ENCODE measurements around the gene FBXW7. TPM values are rescaled to one million over a fixed set of nuclear protein-coding genes. Genes with fewer than 3 reads are reported as not detected.

The FBXW7 gene
- total and polyA plus RNA-seq, 2 of the 13 experiments (the other 11 are each of a cell fraction or from before 2014, with no cell fraction given) = 5.0 to 40.9 TPM

GRCh38 chr4:152278172-152278504, 257.8 kb downstream of the FBXW7 start:
- Histone ChIP-seq H4K20me1 (ENCODE audit: insufficient read depth, low read length) (no peaks in the 10 kb centered on the region), H3K27me3 (ENCODE audit: control insufficient read depth in 1 of 2, insufficient read depth in 2 of 2, low read length in 2 of 2) (peaks cover 0 to 14% of the 10 kb centered on the region in 2 experiments; a peak in 4 of 5 replicates), H3K27ac (ENCODE audit: extremely low read length, insufficient read depth, low read length) (no peak overlapping the region), H2AFZ (ENCODE audit: low read length) (no peak overlapping the region), H3K9me3 (ENCODE audit: low read length) (no peaks in the 10 kb centered on the region), H3K4me1 (ENCODE audit: insufficient read depth, low read length) (no peaks in the 10 kb centered on the region), H3K9ac (ENCODE audit: insufficient read depth, low read depth, low read length) (no peak overlapping the region), H3K79me2 (ENCODE audit: insufficient read depth, low read length) (no peaks in the 10 kb centered on the region), H3K4me2 (ENCODE audit: low read depth, low read length) (no peak overlapping the region), H3K36me3 (replicated peaks in 1 of 2; ENCODE audit: control insufficient read depth in 1 of 2, insufficient read depth in 2 of 2, low read length in 2 of 2) (no peaks in the 10 kb centered on the region), H3K4me3 (replicated peaks in 1 of 3; ENCODE audit: insufficient read depth in 1 of 3, low read depth in 2 of 3, low read length in 3 of 3) (no peak overlapping the region)
- intact Hi-C loops (cut with micrococcal nuclease; ENCODE audit: unreplicated experiment) = no loop called here
- DNase-seq (ENCODE audit: low spot score) = no peak
- POLR2A ChIA-PET = no interaction called here
- in situ Hi-C loops (cut with HindIII; ENCODE audit: extremely low pct_ligation_motif_present, low pct_unique_long_range_greater_than_20kb) = no loop called here
- no peak for FAIRE-seq
- ATAC-seq = no peak
- BruUV-seq (replicated peaks) = no TSS peak
- TF ChIP-seq PRDM15 (CRISPR knock-in tag; IDR thresholded peaks at IDR 0.05) (no peak), TOE1 (CRISPR knock-in tag; IDR thresholded peaks at IDR 0.05) (no peak), SRF (IDR thresholded peaks at IDR 0.05; ENCODE audit: low read depth, low read length) (no peak), NR0B2 (CRISPR knock-in tag; IDR thresholded peaks at IDR 0.05) (no peak), GLI4 (CRISPR knock-in tag; IDR thresholded peaks at IDR 0.05; ENCODE audit: borderline replicate concordance) (no peak), ZNF674 (CRISPR knock-in tag; IDR thresholded peaks at IDR 0.05; ENCODE audit: low read depth) (no peak), PAF1 (CRISPR knock-in tag; IDR thresholded peaks at IDR 0.05) (no peak), CCAR2 (optimal IDR thresholded peaks at IDR 0.05; ENCODE audit: low read depth, low read length) (no peak), PRDM4 (CRISPR knock-in tag; IDR thresholded peaks at IDR 0.05; ENCODE audit: borderline replicate concordance) (no peak), ZNF772 (CRISPR knock-in tag; IDR thresholded peaks at IDR 0.05) (no peak), TBP (CRISPR knock-in tag; IDR thresholded peaks at IDR 0.05) (no peak), ATF5 (CRISPR knock-in tag; IDR thresholded peaks at IDR 0.05; ENCODE audit: low read depth) (no peak), MAFG (CRISPR knock-in tag; IDR thresholded peaks at IDR 0.05) (no peak)
- CTCF ChIA-PET (ENCODE audit: low intra/inter-chr PET ratio, low total read pairs) = no interaction called here

Measured in HepG2 (cell line).